Muscle of leg (tissue), 11 donors: ENCODE measurements around the gene ETS1. TPM values are rescaled to one million over a fixed set of nuclear protein-coding genes. Genes with fewer than 3 reads are reported as not detected.

Experiments used
- DNase-seq: peaks from one replicate; pipeline ENCODE4 v3.0.0; 2013
- H3K27ac ChIP-seq: one replicate; pipeline ENCODE4 v1.5.1; 2013; ENCODE audit warnings: mild to moderate bottlenecking, low read length, control low read depth
- H3K27me3 ChIP-seq: one replicate; pipeline ENCODE4 v1.6.1; 2013; ENCODE audit warnings: low read length; ENCODE audit not compliant: control insufficient read depth, insufficient read depth
- H3K36me3 ChIP-seq: one replicate; pipeline ENCODE4 v1.6.1; 2013; ENCODE audit warnings: low read length; ENCODE audit not compliant: control insufficient read depth, insufficient read depth
- H3K4me1 ChIP-seq: one replicate; pipeline ENCODE4 v1.6.1; 2013; ENCODE audit warnings: low read length; ENCODE audit not compliant: control insufficient read depth, insufficient read depth
- H3K4me3 ChIP-seq: one replicate; pipeline ENCODE4 v1.5.1; 2013; ENCODE audit warnings: low read length, control low read depth
- H3K9me3 ChIP-seq: replicated peaks from 2 replicates; pipeline ENCODE4 v1.6.1; 2013; ENCODE audit warnings: low read depth, low read length; ENCODE audit not compliant: control insufficient read depth
- WGBS: methylation state at CpG from one replicate; pipeline ENCODE4 v1.1.5; 2013; ENCODE audit warnings: missing lambda C conversion rate; ENCODE audit not compliant: insufficient coverage; 5-methylcytosine and 5-hydroxymethylcytosine counted together
- polyA plus RNA-seq, 8 donors: library from polyadenylated mRNA; unstranded; fragments of 120-200 nt; gene quantifications; one replicate each; pipeline versions ENCODE4 v1.2.1 to v1.2.3, GENCODE V29; 2013; ENCODE audit warnings: inconsistent platforms in 1 of 8, low replicate concordance in 1 of 8; ENCODE audit not compliant: insufficient read length in 8 of 8, insufficient read depth in 1 of 8
- total RNA-seq: library from RNA; stranded (reverse); fragments of 120-200 nt; gene quantifications from one replicate; pipeline ENCODE4 v1.2.4, GENCODE V29; 2013

The ETS1 gene
- total and polyA plus RNA-seq, 9 donors: 35.3 to 79.1 (median 59.4) TPM

DNA sequence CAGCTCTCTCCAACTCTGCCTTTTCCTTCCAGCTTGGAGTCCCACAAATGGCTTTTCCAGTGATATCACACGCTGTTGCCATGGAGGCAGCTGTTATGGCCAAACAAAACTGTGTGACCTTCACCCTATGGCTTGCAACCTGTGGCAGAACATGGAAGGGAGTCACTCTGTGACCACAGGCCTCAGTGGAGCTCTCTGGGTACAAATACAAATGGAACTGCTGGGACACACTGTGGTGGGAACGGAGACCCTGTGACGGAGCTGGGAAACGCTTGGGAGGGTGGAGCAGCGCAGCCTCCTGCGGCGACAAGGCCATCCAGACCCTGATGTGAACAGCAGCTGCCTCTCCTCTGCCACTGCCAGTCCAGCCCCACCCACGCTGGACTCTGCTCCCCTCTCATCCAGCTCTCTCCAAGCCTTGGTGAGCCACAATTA is 162.5 kb downstream of the ETS1 start:
- 21% methylated on average over 7 of the region's 8 CpGs for WGBS
- H3K9me3 ChIP-seq: no peaks in the 10 kb centered on the region
- no peaks in the 10 kb centered on the region for H3K36me3 ChIP-seq
- H3K27me3 ChIP-seq: no peaks in the 10 kb centered on the region
- DNase-seq: peak; percentile 93
- peaks cover 32% of the 10 kb centered on the region for H3K4me1 ChIP-seq
- no peak overlapping the region for H3K4me3 ChIP-seq
- H3K27ac ChIP-seq: peak overlapping the region; percentile 85

DNA sequence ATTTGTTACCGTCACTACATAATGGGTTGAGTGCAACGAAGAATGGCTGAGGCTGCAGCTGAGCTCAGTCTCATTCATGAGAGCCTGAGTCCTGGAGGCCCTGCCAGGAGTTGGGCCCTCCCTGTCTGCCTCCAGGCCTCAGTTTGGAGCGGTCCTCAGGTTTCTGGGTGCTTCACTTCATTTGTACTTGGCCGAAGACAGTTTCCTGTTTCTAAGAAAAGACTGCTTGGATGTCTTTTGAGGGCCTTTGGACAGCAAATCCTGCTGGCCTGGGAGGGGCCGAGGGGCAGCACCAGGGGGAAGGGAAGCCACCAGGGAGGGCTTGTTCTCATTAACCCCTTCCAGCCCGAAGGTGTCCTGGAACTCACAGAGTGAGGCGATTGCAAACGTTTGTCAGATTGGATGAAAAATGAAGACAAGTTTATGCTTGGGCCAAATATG is 163.1 kb downstream of the ETS1 start:
- Histone ChIP-seq H3K27ac (peak overlapping the region; percentile 85), H3K9me3 (no peaks in the 10 kb centered on the region), H3K4me1 (peaks cover 32% of the 10 kb centered on the region), H3K36me3 (no peaks in the 10 kb centered on the region), H3K27me3 (no peaks in the 10 kb centered on the region), H3K4me3 (no peak overlapping the region)
- 15% methylated on average over 4 of the region's 8 CpGs for WGBS
- peak; percentile 97 for DNase-seq

DNA sequence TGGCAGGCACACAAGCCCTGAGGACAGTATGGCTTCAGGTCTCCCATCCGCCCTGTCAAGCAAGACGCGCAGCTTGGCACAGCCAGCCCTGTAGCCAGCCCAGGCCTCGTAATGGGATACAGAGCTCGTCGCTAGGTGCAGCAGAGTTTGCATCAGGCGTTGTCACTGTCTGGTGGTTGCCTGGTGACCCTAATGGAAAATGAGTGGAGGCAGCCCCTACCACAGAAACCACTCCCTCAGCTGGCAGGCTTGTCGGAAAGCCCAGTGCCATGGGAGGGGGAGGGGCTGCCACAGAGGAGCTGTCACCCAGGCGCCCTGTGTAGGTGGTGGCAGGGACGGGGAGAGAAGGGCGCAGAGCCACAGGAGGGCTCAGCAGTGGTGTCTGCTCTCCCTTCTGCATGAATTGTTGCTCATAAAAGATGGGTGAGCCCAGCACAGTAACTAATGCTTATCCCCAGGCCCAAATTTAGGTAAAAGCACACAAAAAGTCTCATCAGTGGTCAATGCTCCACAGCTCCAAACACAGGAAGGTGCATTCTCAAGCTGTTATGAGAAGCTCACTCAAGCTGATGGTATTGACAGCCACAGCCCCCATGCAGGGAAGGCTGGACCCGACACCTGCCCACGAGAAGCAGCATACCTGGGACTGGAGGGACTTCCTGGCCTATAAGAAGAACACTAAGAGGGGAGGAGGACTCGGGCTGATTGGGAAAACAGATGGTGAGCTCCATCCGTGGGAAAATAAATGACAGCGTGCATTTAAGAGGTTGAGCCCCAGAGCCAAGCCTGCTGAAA is 164.6 kb downstream of the ETS1 start:
- H3K9me3 ChIP-seq: no peaks in the 10 kb centered on the region
- no peak overlapping the region for H3K27ac ChIP-seq
- 87% methylated on average over 6 of the region's 16 CpGs for WGBS

DNA sequence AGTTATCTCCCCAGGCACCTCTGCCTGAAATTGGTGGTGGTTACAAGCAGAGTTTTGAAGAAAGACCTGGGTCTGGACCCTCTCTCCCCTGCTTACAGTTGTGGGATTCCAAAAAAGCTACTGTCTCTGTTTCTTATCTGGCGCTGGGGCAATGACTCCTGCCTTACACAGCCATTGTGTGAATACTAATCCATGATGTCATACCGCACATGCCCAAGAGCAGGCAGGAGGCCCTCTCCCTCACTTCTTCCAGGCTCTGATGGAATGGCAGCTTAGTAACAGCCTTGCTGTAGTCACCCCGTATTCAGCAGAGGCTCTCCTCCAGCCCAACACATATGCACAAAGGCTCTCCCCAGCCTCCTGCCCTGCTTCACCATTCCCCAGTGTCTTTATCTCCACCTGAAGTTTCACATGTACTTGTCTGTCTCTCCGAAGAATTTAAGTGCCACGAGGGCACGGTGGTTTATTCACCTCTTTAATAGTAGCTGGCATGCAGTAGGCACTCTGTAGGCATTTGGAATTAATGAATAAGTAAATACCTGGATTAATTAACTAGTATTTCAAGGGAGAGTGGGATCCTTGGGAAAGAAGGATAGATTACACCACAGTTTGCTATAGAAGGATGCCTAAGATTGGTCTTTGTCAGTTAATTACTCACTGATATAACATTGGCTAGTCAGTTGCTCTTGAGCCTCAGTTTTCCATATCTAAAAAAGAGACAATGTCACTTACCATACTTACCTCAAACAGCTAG is 165.6 kb downstream of the ETS1 start:
- Histone ChIP-seq H3K27ac (no peak overlapping the region), H3K27me3 (no peaks in the 10 kb centered on the region), H3K9me3 (no peaks in the 10 kb centered on the region), H3K4me1 (peaks cover 32% of the 10 kb centered on the region), H3K36me3 (no peaks in the 10 kb centered on the region), H3K4me3 (no peak overlapping the region)
- DNase-seq: no peak
- WGBS: 55% methylated on average over 3 of the region's 6 CpGs

More for the DNA sequence above, 164.6 kb downstream of the ETS1 start:
- peaks cover 32% of the 10 kb centered on the region for H3K4me1 ChIP-seq
- H3K4me3 ChIP-seq: no peak overlapping the region
- DNase-seq: peak; percentile 48
- no peaks in the 10 kb centered on the region for H3K36me3 ChIP-seq
- H3K27me3 ChIP-seq: no peaks in the 10 kb centered on the region

DNA sequence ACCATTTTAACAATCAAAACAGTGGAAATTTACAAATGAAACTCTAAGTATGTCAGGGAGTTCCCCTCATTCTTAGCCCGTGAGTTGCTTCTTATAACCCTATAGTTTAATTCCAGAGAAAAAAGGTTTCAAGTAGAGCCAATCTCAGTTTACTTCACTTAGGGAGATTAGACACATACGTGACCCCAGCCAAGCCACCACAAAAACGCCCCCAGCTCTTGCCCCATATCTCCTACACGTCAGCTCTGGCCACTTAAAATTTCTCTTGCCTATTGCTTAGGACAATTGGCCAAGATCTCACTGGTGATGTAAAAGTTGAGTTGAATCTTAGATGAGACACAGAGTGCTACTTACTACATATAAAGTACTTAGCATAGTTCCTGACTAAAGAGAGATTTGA is 166.4 kb downstream of the ETS1 start:
- Histone ChIP-seq H3K4me3 (no peak overlapping the region), H3K4me1 (peaks cover 32% of the 10 kb centered on the region), H3K36me3 (no peaks in the 10 kb centered on the region), H3K27ac (no peak overlapping the region), H3K9me3 (no peaks in the 10 kb centered on the region), H3K27me3 (no peaks in the 10 kb centered on the region)
- DNase-seq: no peak
- 40% methylated on average over 1 of the region's 4 CpGs for WGBS

DNA sequence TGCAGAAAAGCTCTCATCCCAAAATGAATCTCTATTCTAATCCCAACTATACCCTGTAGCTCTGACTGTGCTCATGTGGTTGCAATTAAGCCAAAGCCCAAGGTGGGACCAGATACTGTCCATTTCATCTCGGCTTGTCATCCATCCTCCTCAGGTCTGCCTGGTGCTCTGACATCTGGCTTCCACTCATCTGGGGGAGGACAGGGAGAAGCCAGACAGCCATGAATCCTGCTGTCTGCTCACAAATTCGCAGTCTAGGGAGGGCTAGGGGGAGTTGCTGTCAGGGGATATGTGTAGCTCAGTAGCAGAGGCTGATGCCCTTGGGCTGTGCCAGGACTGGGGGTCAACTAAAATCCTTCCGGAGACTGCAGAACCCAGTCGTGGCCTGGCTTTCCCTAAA is 167.1 kb downstream of the ETS1 start:
- no peak overlapping the region for H3K27ac ChIP-seq
- H3K4me1 ChIP-seq: peaks cover 29% of the 10 kb centered on the region
- no peaks in the 10 kb centered on the region for H3K9me3 ChIP-seq
- DNase-seq: no peak
- H3K36me3 ChIP-seq: no peaks in the 10 kb centered on the region
- H3K4me3 ChIP-seq: no peak overlapping the region
- H3K27me3 ChIP-seq: no peaks in the 10 kb centered on the region
- 47% methylated on average over 3 of the region's 4 CpGs for WGBS

DNA sequence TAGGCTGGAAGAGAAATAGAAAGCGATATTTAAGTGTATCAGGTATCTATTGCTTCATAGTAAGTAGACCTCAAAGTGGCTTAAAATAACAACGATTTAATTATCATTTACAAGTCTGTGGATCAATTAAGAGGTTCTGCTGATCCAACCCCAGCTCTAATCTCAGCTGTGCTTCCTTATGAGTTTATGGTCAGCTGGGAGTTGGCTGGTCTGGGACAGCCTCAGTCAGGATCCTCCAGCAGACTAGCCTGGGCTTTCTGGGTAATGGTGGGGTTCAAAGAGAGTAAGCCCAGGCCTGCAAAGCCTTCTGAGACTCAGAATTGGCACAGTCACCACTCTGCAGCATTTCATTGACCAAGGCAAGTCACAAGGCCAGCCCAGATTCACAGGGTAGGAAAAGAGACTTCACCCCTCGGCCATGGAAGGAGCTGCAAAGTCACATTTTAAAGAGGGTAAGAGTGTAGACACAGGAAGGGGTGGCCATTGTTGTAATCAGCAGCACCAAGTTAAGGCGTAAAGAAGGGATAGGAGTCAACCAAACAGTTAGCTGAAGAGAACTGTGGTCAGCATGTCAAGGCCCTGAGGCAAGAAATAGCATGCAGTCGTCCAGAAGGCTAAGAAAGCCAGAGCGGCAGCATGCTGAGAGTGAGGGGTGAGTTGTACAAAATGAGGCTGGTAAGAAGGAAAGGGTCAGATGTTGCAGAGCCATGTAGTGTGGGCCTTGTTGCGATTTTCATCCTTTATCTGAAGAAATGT is 168.2 kb downstream of the ETS1 start:
- Histone ChIP-seq H3K27ac (no peak overlapping the region), H3K4me1 (peaks cover 18% of the 10 kb centered on the region), H3K9me3 (no peaks in the 10 kb centered on the region), H3K4me3 (no peak overlapping the region), H3K36me3 (no peaks in the 10 kb centered on the region), H3K27me3 (no peaks in the 10 kb centered on the region)
- DNase-seq: no peak
- 89% methylated on average over 4 of the region's 7 CpGs for WGBS

DNA sequence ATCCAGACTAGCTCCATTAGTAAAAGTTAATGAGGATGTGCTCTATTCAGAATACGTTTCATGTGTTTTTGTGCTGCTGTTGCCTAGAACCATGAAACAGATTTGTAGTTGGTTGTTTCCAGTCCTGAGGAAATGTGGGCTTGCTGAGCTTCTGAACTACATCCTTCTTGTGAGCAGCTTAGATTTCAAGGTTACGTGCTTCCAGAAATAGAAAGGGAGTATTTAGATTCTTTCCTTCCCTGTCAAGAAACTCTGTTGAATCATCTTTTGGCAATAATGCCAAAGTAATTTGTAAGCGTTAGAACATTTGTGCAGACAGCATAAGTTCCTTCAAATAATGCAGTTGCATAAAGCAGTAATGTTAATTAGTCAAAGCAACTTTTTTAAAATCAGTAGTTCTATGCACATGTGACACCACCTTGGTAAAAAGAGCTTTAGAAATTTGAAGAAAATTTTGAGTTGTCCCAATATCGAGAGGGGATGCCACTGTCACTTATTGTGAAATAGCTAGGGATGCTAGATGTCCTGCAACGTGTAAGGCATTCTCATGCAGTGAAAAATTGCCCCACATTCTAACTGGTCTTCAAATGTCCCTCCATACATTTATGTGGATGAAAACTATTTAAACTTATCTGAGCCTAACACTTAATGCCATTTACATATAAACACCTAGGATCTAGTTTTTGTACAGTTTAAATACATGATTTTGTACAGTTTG is 169.6 kb downstream of the ETS1 start:
- Histone ChIP-seq H3K4me3 (no peak overlapping the region), H3K27me3 (no peaks in the 10 kb centered on the region), H3K9me3 (no peaks in the 10 kb centered on the region), H3K36me3 (no peaks in the 10 kb centered on the region), H3K4me1 (peaks cover 8% of the 10 kb centered on the region), H3K27ac (peak overlapping the region; percentile 37)
- WGBS: no CpG with 5 or more reads among the region's 5 CpGs
- peak; percentile 90 for DNase-seq

DNA sequence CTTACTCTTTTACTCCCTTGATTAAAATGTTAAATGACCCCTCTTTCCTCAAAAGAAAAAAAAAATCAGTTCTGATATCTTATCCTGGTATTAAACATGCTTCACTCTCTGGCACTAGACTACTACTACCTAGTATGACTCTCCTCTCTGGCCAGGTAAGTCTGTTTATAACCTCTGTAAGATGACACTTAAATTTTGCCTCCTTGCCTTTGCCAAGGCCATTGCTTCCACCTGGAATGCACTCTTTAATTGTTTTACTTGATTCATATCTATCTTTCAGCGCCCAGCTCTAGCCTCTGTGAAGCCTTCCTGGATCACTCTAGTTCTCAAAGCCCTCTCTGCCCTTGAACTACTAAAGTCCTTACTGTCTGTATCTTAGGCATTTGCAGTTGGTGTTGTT is 170.4 kb downstream of the ETS1 start:
- WGBS: no CpG with 5 or more reads among the region's 1 CpG
- peaks cover 3% of the 10 kb centered on the region for H3K4me1 ChIP-seq

More for the DNA sequence above, 170.4 kb downstream of the ETS1 start:
- H3K9me3 ChIP-seq: no peaks in the 10 kb centered on the region
- no peaks in the 10 kb centered on the region for H3K36me3 ChIP-seq
- DNase-seq: no peak
- no peak overlapping the region for H3K4me3 ChIP-seq
- peak overlapping the region; percentile 73 for H3K27ac ChIP-seq
- no peaks in the 10 kb centered on the region for H3K27me3 ChIP-seq
